Ishikawa (cell line): ENCODE results near the gene SMCO1.

ENCODE experiments used
- CEBPB ChIP-seq: IDR thresholded peaks from 2 replicates; pipeline ENCODE4 v1.6.1; 2012
- CREB1 ChIP-seq: IDR thresholded peaks from 2 replicates; pipeline ENCODE4 v1.6.1; 2012; ENCODE audit warnings: low read depth
- EGR1 ChIP-seq: IDR thresholded peaks from 2 replicates; pipeline ENCODE4 v1.6.1; 2012
- EP300 ChIP-seq: IDR thresholded peaks from 2 replicates; pipeline ENCODE4 v1.6.1; 2012; ENCODE audit warnings: borderline replicate concordance
- FOXM1 ChIP-seq: IDR thresholded peaks from 2 replicates; pipeline ENCODE4 v1.6.1; 2012; ENCODE audit warnings: low read depth, borderline replicate concordance
- MAX ChIP-seq: IDR thresholded peaks from 2 replicates; pipeline ENCODE4 v1.6.1; 2012
- NFIC ChIP-seq: IDR thresholded peaks from 2 replicates; pipeline ENCODE4 v1.6.1; 2012
- RAD21 ChIP-seq: IDR thresholded peaks from 2 replicates; pipeline ENCODE4 v1.6.1; 2012; ENCODE audit warnings: low read depth
- REST ChIP-seq: IDR thresholded peaks from 2 replicates; pipeline ENCODE4 v1.6.1; 2012; ENCODE audit warnings: low read depth, mild to moderate bottlenecking
- TAF1 ChIP-seq: IDR thresholded peaks from 2 replicates; pipeline ENCODE4 v1.6.1; 2012; ENCODE audit warnings: low read depth, mild to moderate bottlenecking
- TCF12 ChIP-seq: IDR thresholded peaks from 2 replicates; pipeline ENCODE4 v1.6.1; 2012; ENCODE audit warnings: low read depth
- TEAD4 ChIP-seq: IDR thresholded peaks from 2 replicates; pipeline ENCODE4 v1.6.1; 2012
- ZBTB7A ChIP-seq: IDR thresholded peaks from 2 replicates; pipeline ENCODE4 v1.6.1; 2012; ENCODE audit warnings: low read depth

- no peak for TF ChIP-seq TAF1
- TF ChIP-seq CREB1: no peak
- TF ChIP-seq RAD21: no peak
- no peak for TF ChIP-seq REST
- TF ChIP-seq FOXM1: no peak
- no peak for TF ChIP-seq MAX
- no peak for TF ChIP-seq EGR1
- no peak for TF ChIP-seq EP300
- no peak for TF ChIP-seq TCF12
- TF ChIP-seq CEBPB: no peak
- TF ChIP-seq ZBTB7A: no peak
- no peak for TF ChIP-seq NFIC
- no peak for TF ChIP-seq TEAD4
These were observed 31.4 kb upstream of the SMCO1 start for GRCh38 chr3:196546537-196546936.
